PC-9 (cell line): ENCODE results near the gene ASTN2. TPM values are rescaled to one million over a fixed set of nuclear protein-coding genes. Genes with fewer than 3 reads are reported as not detected.

Source experiments
- BruUV-seq: library from RNA; stranded (reverse); fragments of 400-500 nt; replicated peaks from 2 replicates; lab custom pipeline; 2021; lab: Mats Ljungman, UMichigan
- CTCF ChIA-PET: fragments of 300-600 bp; sonication (Branson Sonifier 250); formaldehyde crosslinking; loops from one replicate; lab custom pipeline; 2022; ENCODE audit warnings: antibody characterized with exemption; lab: Charles Lee
- POLR2A ChIA-PET: fragments of 300-600 bp; sonication (Branson Sonifier 250); formaldehyde crosslinking; loops from one replicate; lab custom pipeline; 2022; ENCODE audit warnings: antibody characterized with exemption; ENCODE audit not compliant: unreplicated experiment; lab: Charles Lee
- DNase-seq, 2 experiments: peaks; one replicate each; pipeline versions ENCODE4 v3.0.0 to v3.0.0-alpha.2; 2015 to 2022; ENCODE audit warnings: mixed read lengths in 1 of 2
- H2AFZ ChIP-seq: fragments of 200-600 bp; sonication (generic); 2 replicates; pipeline ENCODE4 v1.8.1; 2017; ENCODE audit warnings: antibody characterized with exemption
- H3F3A ChIP-seq: fragments of 200-600 bp; sonication (generic); 2 replicates; pipeline ENCODE4 v1.8.1; 2017; ENCODE audit warnings: antibody characterized with exemption, mild to moderate bottlenecking, low read depth; ENCODE audit not compliant: insufficient read depth
- H3K27ac ChIP-seq: fragments of 200-600 bp; sonication (generic); 2 replicates; pipeline ENCODE4 v1.6.1; 2016; ENCODE audit warnings: mixed run types
- H3K27me3 ChIP-seq: fragments of 200-600 bp; sonication (generic); 2 replicates; pipeline ENCODE4 v1.6.1; 2016; ENCODE audit warnings: low read depth, mixed run types; ENCODE audit not compliant: insufficient read depth
- H3K36me3 ChIP-seq: fragments of 200-600 bp; sonication (generic); 2 replicates; pipeline ENCODE4 v1.6.1; 2016; ENCODE audit warnings: low read depth, mixed run types
- H3K4me1 ChIP-seq: fragments of 200-600 bp; sonication (generic); replicated peaks from 2 replicates; pipeline ENCODE4 v1.6.1; 2016; ENCODE audit warnings: mixed run types; ENCODE audit not compliant: insufficient read depth
- H3K4me2 ChIP-seq: fragments of 200-600 bp; sonication (generic); 2 replicates; pipeline ENCODE4 v1.6.1; 2017; ENCODE audit warnings: mixed run types
- H3K4me3 ChIP-seq: fragments of 200-600 bp; sonication (generic); 2 replicates; pipeline ENCODE4 v1.6.1; 2016; ENCODE audit warnings: mixed run types
- H3K79me2 ChIP-seq: fragments of 200-600 bp; sonication (generic); 2 replicates; pipeline ENCODE4 v1.6.1; 2017; ENCODE audit warnings: low read depth, mixed run types
- H3K9me2 ChIP-seq: fragments of 200-600 bp; sonication (generic); 2 replicates; pipeline ENCODE4 v1.8.1; 2017; ENCODE audit warnings: mild to moderate bottlenecking; ENCODE audit not compliant: insufficient read depth
- H3K9me3 ChIP-seq: fragments of 200-600 bp; sonication (generic); 2 replicates; pipeline ENCODE4 v1.8.1; 2016; ENCODE audit warnings: low read depth; ENCODE audit not compliant: insufficient read depth
- H4K20me1 ChIP-seq: fragments of 200-600 bp; sonication (generic); 2 replicates; pipeline ENCODE4 v1.8.1; 2017; ENCODE audit not compliant: insufficient read depth
- CTCF ChIP-seq: fragments of 200-600 bp; sonication (generic); conservative IDR thresholded peaks from 2 replicates; pipeline ENCODE4 v1.6.1; 2017; ENCODE audit warnings: mixed run types, antibody characterized with exemption, mild to moderate bottlenecking, moderate library complexity
- EZH2 ChIP-seq: fragments of 200-600 bp; sonication (generic); IDR thresholded peaks from 2 replicates; pipeline ENCODE4 v1.8.0; 2017; ENCODE audit warnings: antibody characterized with exemption, low read depth
- intact Hi-C: fragments of 100-400 bp; cut with micrococcal nuclease; formaldehyde crosslinking; loops from one replicate; pipeline ENCODE4 v1.10.0; 2022; ENCODE audit not compliant: unreplicated experiment
- total RNA-seq: library from RNA; stranded (reverse); gene quantifications from 2 replicates; pipeline ENCODE4 v1.2.3, GENCODE V29; 2021

ASTN2 gene
- total RNA-seq, 1 experiment from 2014 or later = 6.2 TPM

GRCh38 chr9:116639251-116639741 is 775.6 kb downstream of the ASTN2 start:
- Histone ChIP-seq H3K27me3 (no peaks in the 10 kb centered on the region), H3K36me3 (no peaks in the 10 kb centered on the region), H3K4me2 (no peak overlapping the region), H3K27ac (no peak overlapping the region), H3K9me2 (no peaks in the 10 kb centered on the region), H4K20me1 (no peaks in the 10 kb centered on the region), H2AFZ (no peak overlapping the region), H3K4me1 (no peaks in the 10 kb centered on the region), H3K9me3 (no peaks in the 10 kb centered on the region), H3K4me3 (no peak overlapping the region), H3K79me2 (no peaks in the 10 kb centered on the region), H3F3A (no peaks in the 10 kb centered on the region)
- ChIA-PET CTCF (no interaction called here), POLR2A (no interaction called here)
- DNase-seq = no peak
- BruUV-seq = no TSS peak
- TF ChIP-seq EZH2 (no peak), CTCF (no peak)
- intact Hi-C loops = no loop called here

- no peak overlapping the region for H3K27ac ChIP-seq
- no peaks in the 10 kb centered on the region for H3F3A ChIP-seq
- H3K9me2 ChIP-seq = no peaks in the 10 kb centered on the region
- TF ChIP-seq CTCF (no peak), EZH2 (no peak)
- CTCF ChIA-PET = no interaction called here
- BruUV-seq = no TSS peak
- POLR2A ChIA-PET = interaction anchor here (0.6 to 0.7 kb wide), 3 partner anchors 202 to 1282 kb away, joined by 3 to 10 read pairs (median 3); no protein-coding TSS in a partner anchor
- no peak overlapping the region for H3K4me2 ChIP-seq
- no peak overlapping the region for H2AFZ ChIP-seq
- no peaks in the 10 kb centered on the region for H3K9me3 ChIP-seq
- H3K4me1 ChIP-seq = no peaks in the 10 kb centered on the region
- H3K4me3 ChIP-seq = no peak overlapping the region
- H3K36me3 ChIP-seq = no peaks in the 10 kb centered on the region
- no peak for DNase-seq
- H3K79me2 ChIP-seq = no peaks in the 10 kb centered on the region
- H3K27me3 ChIP-seq = no peaks in the 10 kb centered on the region
- intact Hi-C loops = no loop called here
- H4K20me1 ChIP-seq = no peaks in the 10 kb centered on the region
Measured at GRCh38 chr9:116635908-116636307, 778.9 kb downstream of the ASTN2 start.

GRCh38 chr9:116632990-116633838 is 781.6 kb downstream of the ASTN2 start:
- intact Hi-C loops = no loop called here
- POLR2A ChIA-PET = no interaction called here

More at GRCh38 chr9:116632990-116633838, 781.6 kb downstream of the ASTN2 start:
- Histone ChIP-seq H3K9me3 (no peaks in the 10 kb centered on the region), H3F3A (no peaks in the 10 kb centered on the region), H3K27ac (no peak overlapping the region), H2AFZ (no peak overlapping the region), H3K9me2 (no peaks in the 10 kb centered on the region), H3K79me2 (no peaks in the 10 kb centered on the region), H4K20me1 (no peaks in the 10 kb centered on the region), H3K4me1 (no peaks in the 10 kb centered on the region), H3K27me3 (no peaks in the 10 kb centered on the region), H3K4me2 (no peak overlapping the region), H3K4me3 (no peak overlapping the region), H3K36me3 (no peaks in the 10 kb centered on the region)
- no TSS peak for BruUV-seq
- CTCF ChIA-PET = no interaction called here
- no peak for DNase-seq
- TF ChIP-seq EZH2 (no peak), CTCF (no peak)
